AG20443 (cell line): ENCODE results near the gene MON2.
A peak's percentile ranks its signal among the peaks of the same experiment; 100 is the strongest.

ENCODE experiments used
- DNase-seq: peaks from one replicate; pipeline ENCODE4 v3.0.0; 2012; ENCODE audit warnings: low spot score, mixed read lengths

The MON2 gene

GRCh38 chr12:62618930-62619329, 152.3 kb downstream of the MON2 start:
- no peak for DNase-seq

- DNase-seq = no peak
Measured at GRCh38 chr12:62621101-62621638, 154.5 kb downstream of the MON2 start.

DNA sequence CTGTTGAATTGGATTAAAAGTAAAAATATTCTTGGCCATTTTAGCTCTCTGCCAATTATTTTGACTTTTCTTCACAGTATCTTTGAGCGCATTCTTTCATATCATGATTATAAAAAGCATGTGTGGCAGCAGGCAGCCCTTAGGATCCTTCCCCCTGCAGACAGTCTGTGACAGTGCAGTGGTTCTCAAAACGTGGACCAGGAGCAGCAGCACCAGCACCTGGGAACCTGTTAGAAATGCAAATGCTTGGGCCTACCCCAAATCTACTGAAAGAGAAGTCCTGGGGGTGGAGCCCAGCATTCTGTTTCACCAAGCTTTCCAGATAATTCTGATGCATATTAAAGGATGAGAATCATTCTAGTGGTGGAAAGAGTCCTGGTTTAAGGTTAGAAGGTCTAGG, 155.6 kb downstream of the MON2 start:
- no peak for DNase-seq

DNA sequence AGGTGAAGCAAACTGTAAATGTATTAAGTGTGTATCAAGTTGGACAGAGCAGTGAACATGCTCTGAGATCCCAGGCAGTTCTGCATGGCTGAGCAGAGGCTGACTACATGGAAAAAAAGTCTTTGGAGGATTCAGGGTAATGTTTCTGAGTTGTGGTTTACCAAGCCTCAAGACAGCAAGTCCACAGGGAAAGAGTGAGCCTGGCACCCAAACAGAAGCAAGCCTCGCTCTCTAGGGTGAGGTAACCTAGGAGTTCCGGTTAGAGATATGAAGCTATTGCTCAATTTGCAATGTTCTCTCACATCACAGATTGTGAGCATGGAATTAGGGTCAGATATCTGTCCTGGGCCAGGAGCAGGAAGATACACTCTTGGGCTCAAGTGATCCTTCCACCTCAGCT, 158.6 kb downstream of the MON2 start:
- peak; percentile 22 for DNase-seq

DNA sequence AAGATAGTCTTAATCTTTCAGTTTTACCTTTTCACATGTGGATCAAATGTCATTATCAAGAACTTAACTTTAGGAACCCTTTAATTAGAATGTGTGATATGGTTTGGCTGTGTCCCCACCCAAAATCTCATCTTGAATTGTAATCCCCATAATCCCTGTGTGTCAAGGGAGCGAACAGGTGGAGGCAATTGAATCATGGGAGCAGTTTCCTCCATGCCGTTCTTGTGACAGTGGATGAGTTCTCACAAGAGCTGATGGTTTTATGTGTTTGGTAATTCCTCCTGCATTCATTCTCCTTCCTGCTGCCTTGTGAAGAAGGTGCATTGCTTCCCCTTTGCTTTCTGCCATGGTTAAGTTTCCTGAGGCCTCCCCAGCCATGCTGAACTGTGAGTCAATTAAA, 160.6 kb downstream of the MON2 start:
- DNase-seq = no peak

GRCh38 chr12:62629413-62629812, 162.8 kb downstream of the MON2 start:
- DNase-seq = no peak

DNA sequence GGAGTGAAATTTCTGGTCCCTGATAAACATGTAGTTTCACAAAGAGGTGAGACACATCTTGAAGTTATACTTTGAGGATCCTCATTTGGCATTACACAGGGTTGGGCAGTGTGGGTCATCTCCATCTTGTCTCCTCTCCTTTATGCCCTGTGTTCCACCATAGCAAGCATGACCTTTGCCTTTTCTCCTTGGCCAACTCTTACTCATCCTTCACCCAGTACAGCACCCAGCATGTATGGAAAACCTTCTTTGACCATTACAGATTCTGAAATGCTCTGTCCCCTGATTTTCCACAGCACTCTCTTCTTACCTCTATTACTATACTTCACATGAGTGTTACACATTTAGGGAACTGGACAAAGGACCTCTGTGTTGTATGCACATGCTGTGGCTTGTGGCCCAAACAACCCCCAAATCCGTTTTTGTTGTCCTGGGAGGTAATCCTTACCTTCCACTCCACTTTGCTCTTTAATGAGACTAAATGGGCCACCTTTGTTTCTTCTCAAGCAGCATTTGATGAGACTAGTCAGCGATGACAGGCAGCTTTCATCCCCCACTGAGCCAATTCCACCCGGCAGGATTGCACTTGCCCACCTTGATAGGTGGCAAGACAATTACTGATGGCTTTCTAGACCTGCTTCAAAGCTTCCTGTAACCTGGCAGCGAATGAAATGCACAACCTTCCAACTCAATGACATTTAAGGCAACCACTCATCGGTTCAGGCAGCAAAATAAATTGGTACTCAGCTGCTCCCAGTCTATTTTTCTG, 163.5 kb downstream of the MON2 start:
- no peak for DNase-seq

DNA sequence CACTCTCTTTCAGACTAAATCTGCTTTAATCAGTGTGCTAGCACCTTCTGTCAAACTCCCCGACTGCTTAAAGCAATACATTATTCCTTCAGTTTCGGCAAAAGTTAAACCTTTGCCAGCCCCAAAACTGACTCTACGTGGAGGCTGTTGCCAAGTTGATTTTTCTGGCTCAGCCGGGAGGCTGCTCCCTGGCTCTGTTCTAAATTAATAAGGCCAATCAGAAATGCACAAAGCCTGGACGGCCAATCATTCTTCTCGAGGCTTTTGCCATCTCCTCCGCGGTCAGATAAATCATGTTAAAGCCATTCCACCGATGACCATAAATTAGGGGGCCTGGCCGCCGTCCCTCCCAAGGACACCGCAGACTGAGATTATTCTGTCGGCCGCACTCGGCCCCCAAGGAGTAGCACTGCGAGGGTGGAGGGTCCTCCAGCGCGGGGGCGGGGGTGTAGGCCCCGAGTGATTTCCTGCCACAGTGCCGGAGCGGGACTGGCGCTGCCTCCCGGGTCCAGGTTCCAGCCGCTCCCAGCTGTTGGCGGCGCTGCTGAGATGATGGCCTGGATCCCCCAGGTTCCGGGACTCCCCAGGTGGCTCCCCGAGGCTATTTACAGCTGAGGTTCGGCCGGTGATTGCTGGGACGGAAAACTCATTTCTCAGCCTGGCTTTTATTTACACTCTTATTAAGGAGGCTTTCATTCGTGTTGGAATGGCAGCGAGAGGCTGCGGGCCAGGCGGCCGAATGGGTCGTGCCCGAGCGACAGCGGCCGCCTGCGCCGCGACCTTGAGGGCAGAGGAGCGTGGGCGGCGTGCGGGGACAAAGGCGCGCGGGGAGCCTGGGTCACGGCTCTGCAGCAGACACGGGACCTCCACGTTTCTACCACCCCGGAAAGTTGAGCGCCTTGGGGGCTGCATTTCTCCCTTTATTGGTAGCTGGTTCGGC, 165.1 kb downstream of the MON2 start:
- peak; percentile 89 for DNase-seq

- DNase-seq = peak; percentile 74
Measured at GRCh38 chr12:62632411-62632918, 165.8 kb downstream of the MON2 start.

DNA sequence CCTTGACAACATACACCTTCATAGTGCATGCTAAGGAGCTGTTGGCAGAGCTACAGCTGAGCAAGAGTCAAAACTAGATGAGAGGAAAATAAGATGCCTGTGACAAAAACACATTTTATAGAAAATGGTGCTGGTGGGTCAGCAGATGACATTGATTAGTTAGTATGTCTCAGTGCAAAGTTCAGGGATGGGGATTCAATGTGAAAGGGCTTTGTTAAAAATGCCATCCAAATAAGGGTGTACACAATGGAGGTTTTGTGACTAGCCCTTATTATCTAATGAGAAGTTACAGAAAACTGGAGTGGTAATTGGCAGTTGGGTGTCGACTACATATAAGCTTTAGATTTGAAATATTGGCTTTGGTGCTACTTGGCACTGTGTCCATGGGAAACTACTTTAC, 169.0 kb downstream of the MON2 start:
- no peak for DNase-seq

GRCh38 chr12:62637679-62638078, 171.1 kb downstream of the MON2 start:
- DNase-seq = no peak

GRCh38 chr12:62640910-62641448, 174.4 kb downstream of the MON2 start:
- DNase-seq = peak; percentile 37

DNA sequence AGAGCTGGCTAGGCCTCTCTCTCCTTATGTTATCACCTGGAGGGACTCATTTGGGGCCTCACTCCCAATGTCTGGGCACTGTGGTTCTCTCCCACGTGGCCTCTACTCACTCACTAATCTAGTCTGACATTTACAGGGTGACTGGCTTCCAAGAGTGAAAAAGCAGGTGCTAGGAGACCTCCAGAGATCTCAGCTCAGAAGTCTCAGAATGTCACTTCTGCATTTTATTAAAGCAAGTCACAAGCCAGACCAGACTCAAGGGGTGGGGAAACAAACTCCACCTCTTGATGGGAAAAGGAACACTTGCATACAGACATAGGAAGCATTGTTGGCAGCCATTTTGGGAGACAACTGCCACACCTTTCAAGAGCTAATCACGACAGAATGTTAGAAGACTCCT, 175.9 kb downstream of the MON2 start:
- DNase-seq = no peak

DNA sequence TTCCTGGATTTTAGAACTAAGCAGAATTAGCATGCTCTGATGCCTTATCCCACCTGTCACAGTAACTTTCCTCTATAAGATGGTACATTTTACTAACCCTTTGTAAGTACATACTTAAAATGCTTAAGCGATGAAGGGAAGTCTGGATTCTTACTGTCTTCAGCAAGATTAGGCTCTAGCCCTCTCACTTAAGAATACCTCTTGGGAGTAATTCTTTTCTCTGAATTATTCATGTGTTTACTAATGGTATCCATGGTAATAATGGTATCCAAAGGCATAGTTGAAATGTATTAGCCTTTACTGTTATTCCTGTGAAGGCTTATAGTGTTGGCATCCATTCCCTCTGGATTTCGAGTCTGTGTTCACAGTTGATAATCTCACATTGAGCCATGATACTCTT, 176.9 kb downstream of the MON2 start:
- DNase-seq = no peak

DNA sequence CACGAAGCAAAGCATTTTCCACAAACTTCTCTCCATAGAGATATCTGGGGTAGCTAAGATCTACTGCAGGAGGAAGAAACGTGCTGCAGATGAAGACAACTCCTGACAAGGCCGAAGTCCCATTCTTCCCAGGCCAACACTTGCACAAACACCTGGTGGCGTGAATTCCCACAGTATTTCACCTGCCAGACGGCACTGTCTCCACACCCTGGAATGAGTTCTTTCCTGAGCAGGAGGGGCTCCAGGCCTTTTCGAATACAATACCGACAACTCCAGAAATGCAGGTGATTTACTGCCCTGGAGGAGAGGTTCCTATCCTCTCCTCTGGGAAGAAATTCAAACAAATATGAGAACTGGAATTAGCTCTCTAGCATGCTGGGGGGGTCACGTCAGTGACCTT, 179.9 kb downstream of the MON2 start:
- DNase-seq = no peak

- peak; percentile 30 for DNase-seq
Measured at GRCh38 chr12:62647586-62647985, 181.0 kb downstream of the MON2 start.

- no peak for DNase-seq
Measured at GRCh38 chr12:62649412-62650138, 182.9 kb downstream of the MON2 start.
